ENCODE measurements around the gene CALCR. TPM values are rescaled to one million over a fixed set of nuclear protein-coding genes. Genes with fewer than 3 reads are reported as not detected.

Gene CALCR
- total and polyA plus RNA-seq, 2 of the 4 experiments (the other 2 are of a cell fraction) = not detected

- Histone ChIP-seq H3K9ac (ENCODE audit: low read depth, low read length) (no peak overlapping the region), H3K9me1 (ENCODE audit: insufficient read depth, low read length) (no peaks in the 10 kb centered on the region), H2BK15ac (ENCODE audit: low read depth, low read length) (no peak overlapping the region), H3K18ac (ENCODE audit: low read depth, low read length) (no peak overlapping the region), H3K4me3 (ENCODE audit: insufficient read depth, low read depth, low read length) (no peak overlapping the region), H4K8ac (ENCODE audit: low read depth in 2 of 2, low read length in 2 of 2) (no peak overlapping the region), H3K27me3 (ENCODE audit: control insufficient read depth, insufficient read depth, low read length) (no peaks in the 10 kb centered on the region; the same call in 1 of the 2 replicates), H2AK9ac (replicated peaks; ENCODE audit: low read depth, low read length, poor library complexity) (no peak overlapping the region), H2BK120ac (ENCODE audit: low read depth, low read length) (no peak overlapping the region), H4K20me1 (ENCODE audit: insufficient read depth, low read length) (no peaks in the 10 kb centered on the region), H3K27ac (ENCODE audit: insufficient read depth, low read length) (no peak overlapping the region), H3K79me1 (ENCODE audit: low read depth in 1 of 2, low read length in 2 of 2) (no peaks in the 10 kb centered on the region), H3K4ac (ENCODE audit: low read depth, low read length) (no peak overlapping the region), H3K14ac (replicated peaks; ENCODE audit: low read depth, low read length) (no peak overlapping the region), H2BK5ac (ENCODE audit: low read depth, low read length, poor library complexity, severe bottlenecking) (no peak overlapping the region), H4K5ac (ENCODE audit: low read depth, low read length) (no peak overlapping the region), H2AFZ (replicated peaks; ENCODE audit: low read length, poor library complexity) (no peak overlapping the region), H3K23ac (ENCODE audit: low read depth, low read length) (no peak overlapping the region), H3K9me3 (ENCODE audit: control insufficient read depth, insufficient read depth, low read length) (no peaks in the 10 kb centered on the region), H2AK5ac (ENCODE audit: low read depth, low read length) (no peak overlapping the region), H2BK20ac (ENCODE audit: low read depth, low read length) (no peak overlapping the region), H4K91ac (ENCODE audit: insufficient read depth, low read depth, low read length) (no peak overlapping the region), H3K36me3 (ENCODE audit: control insufficient read depth, insufficient read depth, low read length) (no peaks in the 10 kb centered on the region), H3K4me1 (ENCODE audit: control insufficient read depth, insufficient read depth, low read length) (no peaks in the 10 kb centered on the region), H3K56ac (ENCODE audit: extremely low read depth, insufficient read depth, low read length) (no peak overlapping the region), H3K4me2 (ENCODE audit: low read depth, low read length) (no peak overlapping the region)
- dilution Hi-C loops (cut with HindIII; ENCODE audit: low sequenced_read_pairs, unreplicated experiment) (no loop called here), intact Hi-C loops (cut with micrococcal nuclease) (no loop called here), in situ Hi-C loops (cut with MboI; ENCODE audit: low sequenced_read_pairs) (no loop called here)
- no peak for ATAC-seq (ENCODE audit: low read depth)
- no CpG with 5 or more reads among the region's 3 CpGs for WGBS, 2 experiments (ENCODE audit: extremely low coverage in 2 of 2, insufficient read length in 1 of 2)
- no TSS peak for BruUV-seq (replicated peaks)
- ChIA-PET POLR2A (ENCODE audit: unreplicated experiment) (interaction anchor here (0.6 kb wide), 1 partner anchor 10 kb away, joined by 4 read pairs; no protein-coding TSS in a partner anchor), CTCF (no interaction called here)
- TF ChIP-seq, protein P1, sequence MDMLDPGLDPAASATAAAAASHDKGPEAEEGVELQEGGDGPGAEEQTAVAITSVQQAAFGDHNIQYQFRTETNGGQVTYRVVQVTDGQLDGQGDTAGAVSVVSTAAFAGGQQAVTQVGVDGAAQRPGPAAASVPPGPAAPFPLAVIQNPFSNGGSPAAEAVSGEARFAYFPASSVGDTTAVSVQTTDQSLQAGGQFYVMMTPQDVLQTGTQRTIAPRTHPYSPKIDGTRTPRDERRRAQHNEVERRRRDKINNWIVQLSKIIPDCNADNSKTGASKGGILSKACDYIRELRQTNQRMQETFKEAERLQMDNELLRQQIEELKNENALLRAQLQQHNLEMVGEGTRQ (IDR thresholded peaks at IDR 0.05; ENCODE audit: low read depth, low read length) = no peak
- TF ChIP-seq CEBPB (IDR thresholded peaks at IDR 0.05; ENCODE audit: low read depth, low read length) = no peak
- TF ChIP-seq, protein P2, sequence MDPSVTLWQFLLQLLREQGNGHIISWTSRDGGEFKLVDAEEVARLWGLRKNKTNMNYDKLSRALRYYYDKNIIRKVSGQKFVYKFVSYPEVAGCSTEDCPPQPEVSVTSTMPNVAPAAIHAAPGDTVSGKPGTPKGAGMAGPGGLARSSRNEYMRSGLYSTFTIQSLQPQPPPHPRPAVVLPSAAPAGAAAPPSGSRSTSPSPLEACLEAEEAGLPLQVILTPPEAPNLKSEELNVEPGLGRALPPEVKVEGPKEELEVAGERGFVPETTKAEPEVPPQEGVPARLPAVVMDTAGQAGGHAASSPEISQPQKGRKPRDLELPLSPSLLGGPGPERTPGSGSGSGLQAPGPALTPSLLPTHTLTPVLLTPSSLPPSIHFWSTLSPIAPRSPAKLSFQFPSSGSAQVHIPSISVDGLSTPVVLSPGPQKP (IDR thresholded peaks at IDR 0.05; ENCODE audit: borderline replicate concordance, low read depth, low read length) = no peak
- no peak for TF ChIP-seq FOS (IDR thresholded peaks at IDR 0.05; ENCODE audit: low read depth, low read length)
- no peak for TF ChIP-seq RFX5 (IDR thresholded peaks at IDR 0.05; ENCODE audit: low read depth, low read length)
- no peak for TF ChIP-seq MAFK (IDR thresholded peaks at IDR 0.05; ENCODE audit: low read depth, low read length)
- TF ChIP-seq POLR2A (IDR thresholded peaks at IDR 0.05; ENCODE audit: low read depth, low read length) = no peak
- TF ChIP-seq, protein P3, sequence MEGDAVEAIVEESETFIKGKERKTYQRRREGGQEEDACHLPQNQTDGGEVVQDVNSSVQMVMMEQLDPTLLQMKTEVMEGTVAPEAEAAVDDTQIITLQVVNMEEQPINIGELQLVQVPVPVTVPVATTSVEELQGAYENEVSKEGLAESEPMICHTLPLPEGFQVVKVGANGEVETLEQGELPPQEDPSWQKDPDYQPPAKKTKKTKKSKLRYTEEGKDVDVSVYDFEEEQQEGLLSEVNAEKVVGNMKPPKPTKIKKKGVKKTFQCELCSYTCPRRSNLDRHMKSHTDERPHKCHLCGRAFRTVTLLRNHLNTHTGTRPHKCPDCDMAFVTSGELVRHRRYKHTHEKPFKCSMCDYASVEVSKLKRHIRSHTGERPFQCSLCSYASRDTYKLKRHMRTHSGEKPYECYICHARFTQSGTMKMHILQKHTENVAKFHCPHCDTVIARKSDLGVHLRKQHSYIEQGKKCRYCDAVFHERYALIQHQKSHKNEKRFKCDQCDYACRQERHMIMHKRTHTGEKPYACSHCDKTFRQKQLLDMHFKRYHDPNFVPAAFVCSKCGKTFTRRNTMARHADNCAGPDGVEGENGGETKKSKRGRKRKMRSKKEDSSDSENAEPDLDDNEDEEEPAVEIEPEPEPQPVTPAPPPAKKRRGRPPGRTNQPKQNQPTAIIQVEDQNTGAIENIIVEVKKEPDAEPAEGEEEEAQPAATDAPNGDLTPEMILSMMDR (conservative IDR thresholded peaks at IDR 0.05; ENCODE audit: low read depth, low read length) = no peak
- no peak for TF ChIP-seq MAZ (IDR thresholded peaks at IDR 0.05; ENCODE audit: borderline replicate concordance, low read depth, low read length)
- no peak for TF ChIP-seq CHD1 (IDR thresholded peaks at IDR 0.05; ENCODE audit: low read depth, low read length)
- no peak for TF ChIP-seq NFE2L2 (IDR thresholded peaks at IDR 0.05; ENCODE audit: low read depth, low read length)
- no peak for TF ChIP-seq RCOR1 (IDR thresholded peaks at IDR 0.05; ENCODE audit: insufficient replicate concordance, low read length)
- no peak for TF ChIP-seq RAD21 (IDR thresholded peaks at IDR 0.05; ENCODE audit: low read length)
- TF ChIP-seq BHLHE40 (IDR thresholded peaks at IDR 0.05; ENCODE audit: low read depth, low read length) = no peak
- TF ChIP-seq MXI1 (IDR thresholded peaks at IDR 0.05; ENCODE audit: borderline replicate concordance, low read depth, low read length) = no peak
- no peak for TF ChIP-seq SMC3 (IDR thresholded peaks at IDR 0.05; ENCODE audit: low read depth, low read length)
- DNase-seq = no peak
Measured at GRCh38 chr7:93429563-93429962, 145.0 kb downstream of the CALCR start.

Data from IMR-90 (cell line).